Measurements from ENCODE around the gene KAT7.

Gene KAT7

GRCh38 chr17:49866882-49867413 is 78.5 kb downstream of the KAT7 start:
- in situ Hi-C loops (cut with MboI; ENCODE audit: low sequenced_read_pairs): no loop called here

DNA sequence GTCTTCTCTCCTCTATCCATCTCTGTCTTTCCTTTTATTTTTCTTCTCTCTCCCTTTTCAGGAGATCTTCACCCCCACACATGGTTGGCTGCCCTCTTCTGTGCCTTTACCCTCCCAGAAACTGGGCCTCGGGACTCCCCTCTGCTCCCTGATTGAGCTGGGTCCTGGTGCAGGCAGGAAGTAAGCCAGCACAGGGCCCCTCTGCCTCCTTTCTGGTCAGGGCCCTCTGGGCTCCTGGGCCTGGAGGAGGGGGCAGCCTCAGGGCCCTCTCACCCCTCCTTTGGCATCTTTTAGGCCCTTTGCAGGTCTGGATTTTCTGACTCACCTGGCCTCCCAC is 80.5 kb downstream of the KAT7 start:
- in situ Hi-C loops (cut with MboI; ENCODE audit: low sequenced_read_pairs): no loop called here

DNA sequence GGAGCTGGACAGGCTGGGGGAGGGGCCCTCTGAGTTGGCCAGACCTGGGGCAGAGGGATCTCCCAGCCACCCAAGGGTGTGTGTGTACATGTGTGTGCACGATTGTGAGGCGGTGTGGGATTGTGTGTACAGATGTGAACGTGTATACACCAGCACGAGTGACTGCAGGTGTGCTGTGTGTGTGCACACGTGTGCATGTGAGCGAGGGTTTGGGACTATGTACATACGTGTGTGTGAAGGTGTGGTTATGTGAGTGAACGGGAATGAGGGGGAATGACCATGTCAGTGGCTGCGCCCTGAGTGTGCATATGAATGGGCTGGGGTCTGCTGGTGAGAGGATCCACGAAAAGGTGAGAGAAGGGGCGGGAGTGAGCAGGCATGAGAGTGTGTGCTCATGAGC is 81.8 kb downstream of the KAT7 start:
- in situ Hi-C loops (cut with MboI; ENCODE audit: low sequenced_read_pairs): no loop called here

DNA sequence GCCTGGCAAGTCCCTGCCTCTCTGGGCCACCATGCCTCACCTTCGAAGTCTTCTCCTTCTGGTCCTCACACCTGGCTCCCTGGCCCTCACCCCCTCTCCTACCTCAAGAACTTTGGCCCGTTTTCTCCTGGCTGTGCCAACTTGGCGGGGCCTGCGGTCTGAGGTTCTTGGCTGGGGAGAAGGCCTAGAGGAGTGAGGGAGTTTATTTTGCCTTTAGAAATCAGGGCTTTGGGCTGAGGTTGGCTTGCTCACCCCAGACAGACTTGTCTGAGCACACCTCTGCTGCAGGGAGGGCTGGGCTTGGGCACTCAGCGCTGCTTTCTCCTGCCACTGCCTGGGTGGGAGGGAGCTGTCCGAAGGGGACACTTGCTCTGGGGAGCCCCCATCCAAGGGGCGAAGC is 82.7 kb downstream of the KAT7 start:
- in situ Hi-C loops (cut with MboI; ENCODE audit: low sequenced_read_pairs): no loop called here

DNA sequence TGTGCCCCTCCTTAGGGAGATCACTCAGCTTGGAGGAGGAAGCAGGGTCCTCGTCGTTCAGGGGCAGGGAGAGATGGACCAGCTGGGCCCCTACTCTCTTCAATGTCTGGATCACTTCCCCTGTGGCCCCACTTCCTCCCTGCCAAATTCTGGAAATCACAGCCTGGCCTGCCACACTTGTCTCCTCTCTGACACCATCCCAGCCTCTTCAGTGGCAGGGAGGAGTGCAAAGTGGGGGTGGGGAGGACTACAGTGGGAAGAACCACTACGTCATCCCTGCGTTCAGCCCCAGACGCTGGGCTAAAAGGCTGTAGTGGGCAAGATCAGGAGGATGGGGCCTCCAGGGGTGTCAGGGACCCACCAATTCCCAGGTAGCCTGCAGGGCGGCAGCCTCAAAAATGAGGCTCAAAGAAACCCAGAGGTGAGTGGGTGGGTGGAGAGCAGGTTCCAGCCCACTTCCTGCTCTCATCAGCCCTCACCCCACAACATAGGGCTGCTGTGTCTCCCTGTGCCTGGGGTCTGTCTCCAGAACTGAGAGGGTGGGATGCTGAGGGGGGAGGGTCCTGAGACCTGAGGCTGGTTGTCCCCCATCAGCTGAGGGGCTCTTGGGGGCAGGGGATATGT is 84.4 kb downstream of the KAT7 start:
- in situ Hi-C loops (cut with MboI; ENCODE audit: low sequenced_read_pairs): no loop called here

GRCh38 chr17:49873466-49873865 is 85.0 kb downstream of the KAT7 start:
- in situ Hi-C loops (cut with MboI; ENCODE audit: low sequenced_read_pairs): no loop called here

DNA sequence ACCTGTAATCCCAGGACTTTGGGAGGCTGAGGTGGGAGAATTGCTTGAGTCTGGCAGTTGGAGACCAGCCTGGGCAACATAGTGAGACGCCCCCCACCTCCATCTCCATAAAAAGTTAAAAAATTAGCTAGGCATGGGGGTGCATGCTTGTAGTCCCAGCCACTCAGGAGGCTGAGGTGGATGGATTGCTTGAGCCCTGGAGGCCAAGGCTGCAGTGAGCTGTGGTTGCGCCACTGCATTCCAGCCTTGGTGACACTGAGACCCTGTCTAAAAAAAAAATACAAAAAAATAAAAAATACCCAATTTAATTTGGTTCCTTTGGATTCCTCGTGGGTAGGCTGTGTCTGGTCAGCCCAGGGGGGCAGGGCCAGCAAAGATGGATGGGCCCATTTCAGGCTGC is 85.4 kb downstream of the KAT7 start:
- in situ Hi-C loops (cut with MboI; ENCODE audit: low sequenced_read_pairs): no loop called here

DNA sequence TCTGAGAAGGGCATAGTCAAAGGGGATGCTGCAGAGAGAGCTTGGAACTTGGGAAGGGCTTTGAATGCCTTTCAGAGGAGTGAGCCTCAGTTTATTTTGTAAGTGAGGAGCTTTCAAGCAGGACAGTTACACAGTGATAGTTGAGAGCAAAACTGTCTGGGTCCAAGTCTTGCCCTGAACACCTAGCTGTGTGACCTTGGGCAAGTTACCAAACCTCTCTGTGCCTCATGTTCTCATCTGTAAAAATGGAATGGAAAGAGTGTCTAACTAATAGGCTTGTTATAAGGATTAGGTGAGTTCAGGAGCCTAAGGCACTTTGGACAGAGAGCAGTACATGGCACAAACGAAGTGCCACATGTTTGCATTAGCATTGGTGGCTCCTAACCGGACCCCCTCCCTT is 86.4 kb downstream of the KAT7 start:
- in situ Hi-C loops (cut with MboI; ENCODE audit: low sequenced_read_pairs): no loop called here

GRCh38 chr17:49875685-49876084 is 87.2 kb downstream of the KAT7 start:
- in situ Hi-C loops (cut with MboI; ENCODE audit: low sequenced_read_pairs): no loop called here

GRCh38 chr17:49878931-49879904 is 90.7 kb downstream of the KAT7 start:
- in situ Hi-C loops (cut with MboI; ENCODE audit: low sequenced_read_pairs): no loop called here

- in situ Hi-C loops (cut with MboI; ENCODE audit: low sequenced_read_pairs): no loop called here
Observed at GRCh38 chr17:49880291-49881053, 92.0 kb downstream of the KAT7 start.

DNA sequence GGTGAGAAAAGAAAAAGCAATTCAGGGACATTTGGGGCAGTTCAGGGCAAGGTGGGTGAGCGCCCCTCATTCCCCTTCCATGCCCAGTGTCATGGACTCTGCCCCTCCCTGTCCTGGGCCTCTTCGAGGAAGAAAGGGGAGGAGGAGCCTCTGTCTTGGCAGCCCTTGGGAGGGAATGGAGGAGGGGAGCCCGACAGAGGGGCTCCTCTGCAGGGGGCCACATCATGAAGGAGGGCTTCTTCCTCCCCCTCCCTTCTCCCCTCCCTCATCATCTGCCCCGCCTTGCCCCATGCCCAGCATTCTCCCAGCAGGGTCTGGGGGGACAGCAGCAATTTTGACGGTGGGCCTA is 92.5 kb downstream of the KAT7 start:
- in situ Hi-C loops (cut with MboI; ENCODE audit: low sequenced_read_pairs): no loop called here

DNA sequence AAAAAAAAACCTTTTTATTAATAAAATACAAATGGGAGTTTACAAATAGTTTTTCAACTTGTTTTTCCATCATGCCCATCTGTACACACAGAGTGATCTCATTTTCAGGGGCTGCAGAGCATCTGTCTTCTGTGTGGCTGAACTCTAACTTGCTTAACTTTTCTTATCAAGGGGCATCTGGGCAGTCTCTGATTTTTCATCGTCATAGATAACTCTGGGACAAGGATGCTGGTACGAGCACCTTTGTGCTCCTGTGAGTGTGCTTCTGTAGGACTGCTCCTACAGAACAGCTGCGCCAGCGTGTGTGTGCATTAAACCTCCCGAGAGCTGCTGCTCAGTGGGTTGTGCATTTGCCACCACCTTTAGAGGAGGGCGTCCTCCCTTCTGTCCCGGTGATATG is 94.0 kb downstream of the KAT7 start:
- in situ Hi-C loops (cut with MboI; ENCODE audit: low sequenced_read_pairs): no loop called here

Data from hTERT RPE-1 (cell line).